GM10266 (cell line): ENCODE data around the gene TCF19.

ENCODE experiments used
- DNase-seq: peaks from one replicate; pipeline ENCODE4 v3.0.0; 2012; ENCODE audit errors: extremely low spot score
- TF ChIP-seq, protein P1 (sequence below): IDR thresholded peaks from 2 replicates; pipeline ENCODE4 v1.5.1; 2012; ENCODE audit warnings: mild to moderate bottlenecking, low read depth; ENCODE audit not compliant: control insufficient read depth, insufficient read depth; ENCODE audit errors: missing control alignments

The TCF19 gene

GRCh38 chr6:31142361-31142761 lies 16.0 kb upstream of the TCF19 start:
- TF ChIP-seq, protein P1, sequence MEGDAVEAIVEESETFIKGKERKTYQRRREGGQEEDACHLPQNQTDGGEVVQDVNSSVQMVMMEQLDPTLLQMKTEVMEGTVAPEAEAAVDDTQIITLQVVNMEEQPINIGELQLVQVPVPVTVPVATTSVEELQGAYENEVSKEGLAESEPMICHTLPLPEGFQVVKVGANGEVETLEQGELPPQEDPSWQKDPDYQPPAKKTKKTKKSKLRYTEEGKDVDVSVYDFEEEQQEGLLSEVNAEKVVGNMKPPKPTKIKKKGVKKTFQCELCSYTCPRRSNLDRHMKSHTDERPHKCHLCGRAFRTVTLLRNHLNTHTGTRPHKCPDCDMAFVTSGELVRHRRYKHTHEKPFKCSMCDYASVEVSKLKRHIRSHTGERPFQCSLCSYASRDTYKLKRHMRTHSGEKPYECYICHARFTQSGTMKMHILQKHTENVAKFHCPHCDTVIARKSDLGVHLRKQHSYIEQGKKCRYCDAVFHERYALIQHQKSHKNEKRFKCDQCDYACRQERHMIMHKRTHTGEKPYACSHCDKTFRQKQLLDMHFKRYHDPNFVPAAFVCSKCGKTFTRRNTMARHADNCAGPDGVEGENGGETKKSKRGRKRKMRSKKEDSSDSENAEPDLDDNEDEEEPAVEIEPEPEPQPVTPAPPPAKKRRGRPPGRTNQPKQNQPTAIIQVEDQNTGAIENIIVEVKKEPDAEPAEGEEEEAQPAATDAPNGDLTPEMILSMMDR, result no peak
- no peak for DNase-seq

GRCh38 chr6:31143148-31143547 lies 15.2 kb upstream of the TCF19 start:
- TF ChIP-seq, protein P1, result no peak
- no peak for DNase-seq

GRCh38 chr6:31144296-31144969 lies 14.0 kb upstream of the TCF19 start:
- DNase-seq, result no peak

GRCh38 chr6:31144970-31145340 lies 13.4 kb upstream of the TCF19 start:
- TF ChIP-seq, protein P1, result no peak
- DNase-seq, result no peak

More at GRCh38 chr6:31144296-31144969, 14.0 kb upstream of the TCF19 start:
- TF ChIP-seq, protein P1, result no peak

GRCh38 chr6:31145386-31145785 lies 13.0 kb upstream of the TCF19 start:
- DNase-seq, result no peak
- TF ChIP-seq, protein P1, result no peak

GRCh38 chr6:31149827-31150447 lies 8.5 kb upstream of the TCF19 start:
- no peak for DNase-seq
- TF ChIP-seq, protein P1, result no peak

DNA sequence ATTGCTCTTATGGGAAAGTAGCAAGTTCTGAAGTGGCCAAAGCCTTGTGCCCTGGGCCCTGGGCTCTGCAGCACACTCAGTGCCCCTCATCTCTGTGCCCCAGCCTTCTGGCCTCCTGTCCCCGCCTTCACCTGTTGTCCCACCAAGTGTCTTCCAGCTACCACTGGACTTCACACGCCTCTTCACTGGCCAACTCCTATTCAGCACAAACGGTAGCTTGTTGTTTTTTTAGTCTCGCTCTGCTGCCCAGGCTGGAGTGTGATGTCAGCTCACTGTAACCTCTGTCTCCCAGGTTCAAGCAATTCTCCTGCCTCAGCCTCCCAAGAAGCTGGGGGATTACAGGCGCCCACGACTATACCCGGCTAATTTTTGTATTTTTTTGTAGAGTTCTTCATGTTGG lies 5.6 kb upstream of the TCF19 start:
- no peak for DNase-seq
- TF ChIP-seq, protein P1, result no peak
